Astrocyte of the cerebellum (primary cell): Measurements from ENCODE around the gene UBE2QL1.

Experiments used
- DNase-seq: peaks from one replicate; pipeline ENCODE4 v3.0.0-alpha.2; 2011; ENCODE audit warnings: low read depth
- H3K4me3 ChIP-seq: 2 replicates; pipeline ENCODE4 v1.5.1; 2011; ENCODE audit warnings: mild to moderate bottlenecking, low read depth, low read length, moderate library complexity
- in situ Hi-C: cut with HindIII; loops from 2 replicates; pipeline ENCODE4 v1.10.0; 2017; ENCODE audit warnings: low sequenced_read_pairs
- TF ChIP-seq, protein P1 (sequence below): IDR thresholded peaks from 2 replicates; pipeline ENCODE4 v1.5.1; 2012; ENCODE audit warnings: low read length, low read depth, moderate library complexity, mild to moderate bottlenecking; ENCODE audit errors: missing control alignments

The UBE2QL1 gene

DNA sequence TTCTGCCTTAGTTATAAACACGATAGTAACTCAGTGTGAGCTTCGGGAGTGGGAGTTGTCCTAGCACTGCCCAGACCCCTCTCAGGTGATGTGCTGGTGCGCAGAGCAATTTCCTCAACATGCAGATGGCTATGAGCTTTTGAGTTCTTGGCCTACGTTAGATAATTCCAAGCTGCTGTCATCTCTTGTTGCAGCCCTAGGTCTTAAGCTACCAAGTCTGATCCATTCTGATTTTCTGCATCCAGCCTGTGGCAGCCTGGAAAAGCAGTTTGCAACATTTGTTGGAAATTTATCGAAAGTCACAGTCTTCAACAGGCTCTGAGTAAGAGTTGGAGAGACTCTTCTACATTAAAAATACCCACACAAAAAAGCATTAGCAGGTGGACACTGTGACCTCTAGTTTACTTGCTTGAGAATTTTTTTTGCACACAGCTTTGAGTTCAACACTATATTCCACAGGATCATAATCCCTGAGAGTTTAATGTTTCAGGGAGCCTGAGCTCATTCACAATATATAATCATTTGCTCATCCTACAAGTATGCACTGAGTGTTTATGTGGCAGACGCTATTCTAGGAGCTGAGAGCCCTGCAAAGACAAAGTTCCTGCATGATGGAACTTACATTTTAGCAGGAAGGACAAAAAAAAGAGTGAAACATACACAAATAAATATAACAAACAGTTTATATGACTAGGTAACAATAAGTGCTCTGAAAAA is 91.6 kb downstream of the UBE2QL1 start:
- no peak overlapping the region for H3K4me3 ChIP-seq
- TF ChIP-seq, protein P1, sequence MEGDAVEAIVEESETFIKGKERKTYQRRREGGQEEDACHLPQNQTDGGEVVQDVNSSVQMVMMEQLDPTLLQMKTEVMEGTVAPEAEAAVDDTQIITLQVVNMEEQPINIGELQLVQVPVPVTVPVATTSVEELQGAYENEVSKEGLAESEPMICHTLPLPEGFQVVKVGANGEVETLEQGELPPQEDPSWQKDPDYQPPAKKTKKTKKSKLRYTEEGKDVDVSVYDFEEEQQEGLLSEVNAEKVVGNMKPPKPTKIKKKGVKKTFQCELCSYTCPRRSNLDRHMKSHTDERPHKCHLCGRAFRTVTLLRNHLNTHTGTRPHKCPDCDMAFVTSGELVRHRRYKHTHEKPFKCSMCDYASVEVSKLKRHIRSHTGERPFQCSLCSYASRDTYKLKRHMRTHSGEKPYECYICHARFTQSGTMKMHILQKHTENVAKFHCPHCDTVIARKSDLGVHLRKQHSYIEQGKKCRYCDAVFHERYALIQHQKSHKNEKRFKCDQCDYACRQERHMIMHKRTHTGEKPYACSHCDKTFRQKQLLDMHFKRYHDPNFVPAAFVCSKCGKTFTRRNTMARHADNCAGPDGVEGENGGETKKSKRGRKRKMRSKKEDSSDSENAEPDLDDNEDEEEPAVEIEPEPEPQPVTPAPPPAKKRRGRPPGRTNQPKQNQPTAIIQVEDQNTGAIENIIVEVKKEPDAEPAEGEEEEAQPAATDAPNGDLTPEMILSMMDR: no peak
- DNase-seq: no peak
- in situ Hi-C loops: no loop called here

DNA sequence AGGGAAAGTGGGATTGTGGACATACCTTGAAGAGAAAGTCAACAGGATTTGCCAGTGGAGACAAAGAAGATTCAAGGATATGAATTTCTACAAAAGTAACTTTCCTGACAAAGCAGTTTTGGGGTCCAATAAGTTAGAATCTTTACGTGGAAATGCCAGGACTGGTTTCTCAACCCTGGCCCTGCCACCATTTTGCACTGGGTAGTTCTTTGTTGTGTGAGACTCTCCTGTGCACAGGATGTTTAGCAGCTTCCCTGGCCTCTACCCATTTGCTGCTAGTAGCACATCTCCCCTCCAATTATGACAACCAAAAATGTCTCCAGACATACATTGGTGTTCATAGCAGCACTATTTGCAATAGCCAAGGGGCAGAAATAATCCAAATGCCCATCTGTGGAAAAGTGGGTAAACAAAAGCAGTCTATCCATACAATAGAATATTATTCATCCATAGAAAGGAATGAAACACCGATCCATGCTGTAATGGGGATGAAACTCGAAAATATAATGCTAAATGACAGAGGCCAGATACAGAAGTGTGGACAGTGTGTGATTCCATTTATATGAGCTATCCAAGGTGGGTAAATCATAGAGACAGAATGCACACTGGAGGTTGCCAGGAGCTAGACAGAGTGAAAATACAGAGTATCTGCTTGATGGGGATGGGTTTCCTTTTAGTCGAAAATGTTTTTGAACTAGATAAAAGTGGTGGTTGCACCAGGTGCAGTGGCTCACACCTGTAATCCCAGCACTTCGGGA is 92.8 kb downstream of the UBE2QL1 start:
- in situ Hi-C loops: no loop called here
- DNase-seq: no peak
- TF ChIP-seq, protein P1: no peak
- no peak overlapping the region for H3K4me3 ChIP-seq

DNA sequence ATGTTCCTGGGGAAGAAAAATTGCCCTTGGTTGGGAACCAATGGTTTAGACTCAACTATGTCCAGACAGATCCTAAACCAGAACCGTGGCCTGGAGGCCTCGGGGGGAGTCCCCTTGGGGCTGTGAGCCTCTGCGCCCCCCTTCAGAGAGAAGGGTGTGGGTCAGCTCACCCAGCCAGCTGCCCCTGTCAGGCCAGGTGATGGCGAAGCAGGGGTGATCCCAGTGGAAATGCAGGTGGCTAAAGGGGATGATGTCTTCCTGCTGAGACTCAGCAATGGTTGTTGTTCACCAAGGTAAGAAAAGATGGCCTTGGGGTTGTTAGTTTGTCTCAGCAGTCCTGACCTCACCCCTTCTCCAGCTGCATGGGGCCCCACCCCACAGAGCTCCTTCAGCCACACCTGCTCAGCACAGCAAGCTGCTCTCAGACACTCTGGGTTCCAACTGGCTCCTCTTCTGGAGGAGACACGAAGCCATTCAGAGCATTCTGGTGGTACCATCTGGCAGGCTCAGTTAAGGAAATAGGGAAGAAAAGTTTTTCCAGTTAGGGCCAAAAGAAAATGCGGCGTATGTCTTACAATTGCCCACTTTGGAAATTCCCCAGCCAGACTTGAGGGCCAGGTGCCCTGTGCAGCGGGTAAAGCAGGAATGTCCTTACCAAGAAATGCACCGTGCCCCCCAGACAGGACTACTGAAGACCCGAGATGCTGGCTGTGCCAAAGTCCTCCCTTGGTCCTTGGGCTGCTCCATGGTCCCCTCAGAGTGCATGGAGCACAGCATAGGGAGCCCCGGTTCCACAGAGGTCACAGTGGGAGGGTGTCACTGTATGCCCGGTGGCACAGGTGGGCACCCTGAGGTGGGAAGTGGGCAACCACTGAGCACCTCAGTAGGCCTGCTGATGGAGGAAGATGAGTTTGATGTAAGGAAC is 94.0 kb downstream of the UBE2QL1 start:
- no peak overlapping the region for H3K4me3 ChIP-seq
- in situ Hi-C loops: no loop called here
- DNase-seq: no peak
- TF ChIP-seq, protein P1: no peak

DNA sequence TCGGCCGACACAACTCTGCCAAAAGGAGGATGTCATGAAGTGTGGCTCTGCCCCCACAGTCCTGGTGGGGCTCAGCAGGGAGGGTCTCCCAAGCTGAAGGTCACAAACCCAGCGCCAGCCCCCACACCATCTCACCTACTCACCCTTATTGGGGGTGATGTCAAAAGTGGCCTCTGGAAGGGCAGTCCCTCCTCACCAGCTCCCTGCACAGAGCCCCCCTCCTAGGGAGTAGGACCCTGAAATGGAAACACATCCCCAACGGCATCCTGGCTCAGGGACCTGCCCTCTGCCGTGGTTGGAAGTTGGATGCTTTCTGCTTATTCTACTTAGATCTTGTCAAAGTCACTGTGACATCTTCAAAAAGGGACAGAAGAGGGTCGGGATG is 94.7 kb downstream of the UBE2QL1 start:
- DNase-seq: no peak
- no peak overlapping the region for H3K4me3 ChIP-seq
- in situ Hi-C loops: no loop called here
- TF ChIP-seq, protein P1: no peak

DNA sequence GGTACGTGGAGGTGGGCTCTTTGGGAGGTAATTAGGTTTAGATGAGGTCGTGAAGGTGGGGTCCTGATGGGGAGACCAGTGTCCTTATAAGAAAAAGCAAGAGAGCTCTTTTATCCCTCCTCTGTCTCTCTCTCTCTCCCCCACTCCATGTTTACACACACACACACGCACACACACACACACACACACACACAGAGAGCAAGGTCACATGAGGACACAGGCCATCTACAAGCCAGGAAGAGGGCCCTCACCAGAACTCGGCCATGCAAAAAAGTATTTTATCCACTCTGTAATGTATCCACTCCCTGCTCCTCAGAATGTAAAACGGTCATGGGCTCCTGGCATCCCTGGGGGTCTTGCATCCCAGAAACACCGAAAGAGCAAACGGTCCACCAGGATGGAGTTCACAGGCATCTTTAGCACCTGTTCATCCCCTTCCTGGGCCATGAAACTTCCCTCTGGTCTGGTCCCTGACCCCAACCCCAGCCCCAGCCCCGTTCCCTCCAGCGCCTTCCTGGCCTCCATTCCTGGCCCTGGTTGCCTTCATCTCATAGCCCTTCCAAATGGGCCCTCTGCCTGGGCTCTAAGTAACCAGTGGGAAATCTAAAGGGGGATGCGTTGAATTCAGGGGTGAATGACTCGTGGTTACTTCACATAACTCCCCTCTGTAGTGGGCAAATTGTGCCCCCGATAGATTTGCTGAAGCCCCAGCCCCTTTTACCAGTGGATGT is 95.3 kb downstream of the UBE2QL1 start:
- in situ Hi-C loops: no loop called here
- H3K4me3 ChIP-seq: no peak overlapping the region
- no peak for DNase-seq
- TF ChIP-seq, protein P1: no peak
